H9 (cell line): ENCODE data around the gene VAV2. TPM values are rescaled to one million over a fixed set of nuclear protein-coding genes. Genes with fewer than 3 reads are reported as not detected.
A peak's percentile ranks its signal among the peaks of the same experiment; 100 is the strongest.

Source experiments
- DNase-seq: peaks from one replicate; pipeline ENCODE4 v3.0.0-alpha.2; 2017
- H2AFZ ChIP-seq: one replicate; pipeline ENCODE4 v1.6.1; 2013; ENCODE audit warnings: mild to moderate bottlenecking, low read length, control low read depth, moderate library complexity
- H2AK5ac ChIP-seq: 2 replicates; pipeline ENCODE4 v1.6.1; 2013; ENCODE audit warnings: low read length, control low read depth, mixed read lengths; ENCODE audit not compliant: insufficient read length
- H2BK120ac ChIP-seq: one replicate; pipeline ENCODE4 v1.6.1; 2013; ENCODE audit warnings: low read depth, mild to moderate bottlenecking, low read length, control low read depth, inconsistent platforms; ENCODE audit not compliant: poor library complexity, severe bottlenecking
- H2BK12ac ChIP-seq: 2 replicates; pipeline ENCODE4 v1.6.1; 2013; ENCODE audit warnings: low read length, control low read depth, mixed read lengths, low read depth; ENCODE audit not compliant: insufficient read length
- H2BK15ac ChIP-seq: 2 replicates; pipeline ENCODE4 v1.6.1; 2013; ENCODE audit warnings: low read depth, low read length, control low read depth
- H2BK20ac ChIP-seq: one replicate; pipeline ENCODE4 v1.6.1; 2013; ENCODE audit warnings: low read depth, mild to moderate bottlenecking, low read length, control low read depth, inconsistent platforms; ENCODE audit not compliant: poor library complexity, severe bottlenecking
- H2BK5ac ChIP-seq: 2 replicates; pipeline ENCODE4 v1.6.1; 2013; ENCODE audit warnings: low read length, control low read depth, mixed read lengths; ENCODE audit not compliant: insufficient read length
- H3K14ac ChIP-seq: 2 replicates; pipeline ENCODE4 v1.6.1; 2013; ENCODE audit warnings: low read length, control low read depth; ENCODE audit not compliant: insufficient read depth
- H3K18ac ChIP-seq: 2 replicates; pipeline ENCODE4 v1.6.1; 2013; ENCODE audit warnings: low read depth, mild to moderate bottlenecking, mixed read lengths, low read length, control low read depth; ENCODE audit not compliant: insufficient read length
- H3K23ac ChIP-seq: 2 replicates; pipeline ENCODE4 v1.6.1; 2013; ENCODE audit warnings: low read length, control low read depth, mixed read lengths, low read depth; ENCODE audit not compliant: insufficient read length
- H3K23me2 ChIP-seq: 2 replicates; pipeline ENCODE4 v1.6.1; 2013; ENCODE audit warnings: low read depth, mild to moderate bottlenecking, mixed read lengths, low read length, control low read depth; ENCODE audit not compliant: insufficient read length, poor library complexity, severe bottlenecking
- H3K27ac ChIP-seq: 2 replicates; pipeline ENCODE4 v1.5.1; 2013; ENCODE audit warnings: low read length, control low read depth, mixed read lengths, low read depth; ENCODE audit not compliant: insufficient read length
- H3K27me3 ChIP-seq: 2 replicates; pipeline ENCODE4 v1.6.1; 2013; ENCODE audit warnings: low read length, control low read depth, inconsistent platforms; ENCODE audit not compliant: insufficient read depth
- H3K4ac ChIP-seq: 2 replicates; pipeline ENCODE4 v1.6.1; 2013; ENCODE audit warnings: low read depth, mild to moderate bottlenecking, control low read depth, inconsistent platforms, low read length, moderate library complexity
- H3K4me1 ChIP-seq: 2 replicates; pipeline ENCODE4 v1.6.1; 2013; ENCODE audit warnings: low read length, control low read depth, inconsistent platforms; ENCODE audit not compliant: insufficient read depth
- H3K4me2 ChIP-seq: 2 replicates; pipeline ENCODE4 v1.6.1; 2013; ENCODE audit warnings: low read length, control low read depth, mixed read lengths; ENCODE audit not compliant: insufficient read length, insufficient read depth
- H3K56ac ChIP-seq: 2 replicates; pipeline ENCODE4 v1.6.1; 2013; ENCODE audit warnings: low read depth, mild to moderate bottlenecking, mixed read lengths, low read length, control low read depth; ENCODE audit not compliant: insufficient read length
- H3K79me1 ChIP-seq: 2 replicates; pipeline ENCODE4 v1.6.1; 2013; ENCODE audit warnings: low read depth, mild to moderate bottlenecking, moderate library complexity, low read length, control low read depth, inconsistent platforms; ENCODE audit not compliant: insufficient read depth, poor library complexity, severe bottlenecking
- H3K79me2 ChIP-seq: 2 replicates; pipeline ENCODE4 v1.6.1; 2013; ENCODE audit warnings: low read length, control low read depth, inconsistent platforms; ENCODE audit not compliant: insufficient read depth
- H3K9ac ChIP-seq: 2 replicates; pipeline ENCODE4 v1.6.1; 2013; ENCODE audit warnings: low read length, control low read depth, mixed read lengths; ENCODE audit not compliant: insufficient read length; ENCODE audit errors: extremely low read depth
- H3K9me3 ChIP-seq: one replicate; pipeline ENCODE4 v1.6.1; 2013; ENCODE audit warnings: low read depth, low read length, inconsistent platforms; ENCODE audit not compliant: control insufficient read depth
- H3T11ph ChIP-seq: one replicate; pipeline ENCODE4 v1.6.1; 2013; ENCODE audit warnings: mild to moderate bottlenecking, low read length, control low read depth, inconsistent platforms
- H4K20me1 ChIP-seq: one replicate; pipeline ENCODE4 v1.6.1; 2013; ENCODE audit not compliant: control insufficient read depth, insufficient read length, insufficient read depth
- H4K5ac ChIP-seq: 2 replicates; pipeline ENCODE4 v1.6.1; 2013; ENCODE audit warnings: low read depth, mild to moderate bottlenecking, mixed read lengths, low read length, control low read depth; ENCODE audit not compliant: insufficient read length
- H4K8ac ChIP-seq: replicated peaks from 2 replicates; pipeline ENCODE4 v1.6.1; 2013; ENCODE audit warnings: low read length, control low read depth, mixed read lengths, low read depth; ENCODE audit not compliant: insufficient read length
- H4K91ac ChIP-seq: 2 replicates; pipeline ENCODE4 v1.6.1; 2013; ENCODE audit warnings: low read depth, mild to moderate bottlenecking, moderate library complexity, mixed read lengths, low read length, control low read depth; ENCODE audit not compliant: insufficient read length
- H3K27ac Mint-ChIP-seq, 3 experiments: 2 replicates in 2 of 3; 3 replicates in 1 of 3; pipeline ENCODE4 v1.8.0; 2020 to 2021; ENCODE audit warnings: mixed read lengths in 3 of 3, mild to moderate bottlenecking in 1 of 3, moderate library complexity in 1 of 3
- H3K27me3 Mint-ChIP-seq: 2 replicates; pipeline ENCODE4 v1.8.0; 2021; ENCODE audit warnings: low read depth, mild to moderate bottlenecking, moderate library complexity, mixed read lengths
- H3K36me3 Mint-ChIP-seq, 3 experiments: 2 replicates in 2 of 3; 3 replicates in 1 of 3; pipeline ENCODE4 v1.8.0; 2020 to 2021; ENCODE audit warnings: low read depth in 3 of 3, mixed read lengths in 3 of 3; ENCODE audit not compliant: insufficient read depth in 1 of 3
- H3K4me1 Mint-ChIP-seq, 2 experiments: 2 replicates each; pipeline ENCODE4 v1.8.0; 2020; ENCODE audit warnings: mixed read lengths in 2 of 2
- H3K4me3 Mint-ChIP-seq, 2 experiments: 2 replicates in 1 of 2; 3 replicates in 1 of 2; pipeline ENCODE4 v1.8.0; 2020 to 2021; ENCODE audit warnings: mild to moderate bottlenecking in 2 of 2, mixed read lengths in 2 of 2, moderate library complexity in 1 of 2
- H3K9me3 Mint-ChIP-seq, 2 experiments: 2 replicates in 1 of 2; 3 replicates in 1 of 2; pipeline ENCODE4 v1.8.0; 2020; ENCODE audit warnings: mild to moderate bottlenecking in 2 of 2, mixed read lengths in 2 of 2, moderate library complexity in 1 of 2
- CTCF ChIP-seq: fragments of 200-600 bp; sonication (generic); conservative IDR thresholded peaks from 3 replicates; pipeline ENCODE4 v1.8.0; 2021; ENCODE audit warnings: antibody characterized with exemption, mild to moderate bottlenecking
- WGBS: extraction: QIAGEN DNeasy Blood & Tissue Kit; methylation state at CpG from one replicate; pipeline ENCODE4 v1.1.7; 2013; ENCODE audit warnings: missing lambda C conversion rate, low lambda C conversion rate, mixed read lengths; ENCODE audit not compliant: insufficient read length; ENCODE audit errors: extremely low coverage; 5-methylcytosine and 5-hydroxymethylcytosine counted together
- total RNA-seq: library from RNA; stranded (reverse); gene quantifications from 2 replicates; pipeline ENCODE4 v1.2.1, GENCODE V29; 2021

The VAV2 gene
- total RNA-seq, 1 experiment from 2014 or later, result 58.7 TPM

- Histone ChIP-seq H2AFZ (no peak overlapping the region), H3K4ac (no peak overlapping the region), H2BK120ac (no peak overlapping the region), H3K23ac (no peak overlapping the region), H4K20me1 (no peaks in the 10 kb centered on the region), H3K4me2 (no peak overlapping the region), H3K23me2 (no peaks in the 10 kb centered on the region), H4K5ac (no peak overlapping the region), H3K27ac (no peak overlapping the region), H3K56ac (no peak overlapping the region), H3K9me3 (peaks cover 12% of the 10 kb centered on the region), H3K18ac (no peak overlapping the region), H2AK5ac (no peak overlapping the region), H3K27me3 (no peaks in the 10 kb centered on the region), H2BK20ac (no peak overlapping the region), H2BK12ac (no peak overlapping the region), H2BK5ac (no peak overlapping the region), H3K79me1 (no peaks in the 10 kb centered on the region), H4K91ac (no peak overlapping the region), H2BK15ac (no peak overlapping the region), H3T11ph (no peak overlapping the region), H3K79me2 (no peaks in the 10 kb centered on the region; the same call in 1 of the 2 replicates), H3K9ac (no peak overlapping the region), H4K8ac (no peak overlapping the region), H3K14ac (no peak overlapping the region), H3K4me1 (no peaks in the 10 kb centered on the region)
- no peak overlapping the region for H3K4me3 Mint-ChIP-seq
- peaks cover 20 to 36% (median 29%) of the 10 kb centered on the region in 3 experiments for H3K36me3 Mint-ChIP-seq
- H3K4me1 Mint-ChIP-seq, result peaks cover 19 to 29% of the 10 kb centered on the region in 2 experiments
- peaks cover 15 to 18% of the 10 kb centered on the region in 2 experiments for H3K9me3 Mint-ChIP-seq
- peak overlapping the region in 2 of 3 experiments; percentile 40 to 66; a peak in 4 of 7 replicates for H3K27ac Mint-ChIP-seq
- no peak for DNase-seq
- no CpG with 5 or more reads among the region's 19 CpGs for WGBS
- no peak for TF ChIP-seq CTCF
- H3K27me3 Mint-ChIP-seq, result peaks cover 1% of the 10 kb centered on the region; the same call in 1 of the 2 replicates
These were observed 128.9 kb downstream of the VAV2 start for GRCh38 chr9:133863257-133863592.
